Panc1 (cell line): ENCODE results near the gene TMEM191C. TPM values are rescaled to one million over a fixed set of nuclear protein-coding genes. Genes with fewer than 3 reads are reported as not detected.
A peak's percentile ranks its signal among the peaks of the same experiment; 100 is the strongest.
"Not testable (repeated sequence)": the region's sequence is repeated elsewhere in the genome, so short reads cannot be mapped to it uniquely, and the experiment has no call there.

Experiments used
- ATAC-seq: fragments of 200-7000 bp; cut with Tn5 transposase; 2 replicates; pipeline ENCODE4 v1.9.1; 2020; ENCODE audit warnings: mild to moderate bottlenecking, moderate library complexity
- Bru-seq: library from RNA; stranded (reverse); fragments of 400-500 nt; gene quantifications from one replicate; lab custom pipeline; 2021; lab: Mats Ljungman, UMichigan
- BruChase-seq, 2 experiments: library from RNA; stranded (reverse); fragments of 400-500 nt; gene quantifications; one replicate each; lab custom pipeline; 2021; lab: Mats Ljungman, UMichigan
- BruUV-seq: library from RNA; stranded (reverse); fragments of 400-500 nt; replicated peaks from 2 replicates; lab custom pipeline; 2021; lab: Mats Ljungman, UMichigan
- CTCF ChIA-PET: fragments of 300-600 bp; sonication (Branson Sonifier 250); formaldehyde crosslinking; loops from one replicate; lab custom pipeline; 2022; ENCODE audit warnings: antibody characterized with exemption; lab: Charles Lee
- POLR2A ChIA-PET: fragments of 300-600 bp; sonication (Branson Sonifier 250); formaldehyde crosslinking; loops from one replicate; lab custom pipeline; 2022; ENCODE audit warnings: antibody characterized with exemption; lab: Charles Lee
- DNase-seq: peaks from one replicate; pipeline ENCODE4 v3.0.0-alpha.2; 2010; ENCODE audit warnings: low read depth, low spot score
- H3K27ac ChIP-seq: 2 replicates; pipeline ENCODE4 v1.5.1; 2011; ENCODE audit warnings: mild to moderate bottlenecking, low read length, inconsistent platforms
- H3K27me3 ChIP-seq: fragments of 200-500 bp; sonication (Bioruptor generic); 2 replicates; pipeline ENCODE4 v1.6.0; 2014; ENCODE audit warnings: low read length, inconsistent platforms; ENCODE audit not compliant: control insufficient read depth, insufficient read depth
- H3K36me3 ChIP-seq: fragments of 200-500 bp; sonication (Bioruptor generic); 2 replicates; pipeline ENCODE4 v1.5.1; 2014; ENCODE audit warnings: inconsistent platforms, mild to moderate bottlenecking, low read length, moderate library complexity; ENCODE audit not compliant: control insufficient read depth, insufficient read depth
- H3K4me1 ChIP-seq: 2 replicates; pipeline ENCODE4 v1.5.1; 2011; ENCODE audit warnings: inconsistent platforms, mild to moderate bottlenecking, low read length, moderate library complexity; ENCODE audit not compliant: control insufficient read depth, insufficient read depth
- H3K4me3 ChIP-seq, 2 experiments: 2 replicates each; pipeline ENCODE4 v1.5.1; 2011 to 2012; ENCODE audit warnings: low read depth in 2 of 2, low read length in 2 of 2, mild to moderate bottlenecking in 2 of 2, inconsistent platforms in 1 of 2, moderate library complexity in 1 of 2
- H3K9me3 ChIP-seq: fragments of 200-500 bp; sonication (Bioruptor generic); 2 replicates; pipeline ENCODE4 v1.5.1; 2014; ENCODE audit warnings: low read depth, mild to moderate bottlenecking, inconsistent platforms, low read length, moderate library complexity; ENCODE audit not compliant: control insufficient read depth, insufficient read depth
- in situ Hi-C: cut with HindIII; loops from 2 replicates; pipeline ENCODE4 v1.10.0; 2016; ENCODE audit warnings: low sequenced_read_pairs, low pct_unique_long_range_greater_than_20kb
- intact Hi-C: fragments of 100-400 bp; cut with micrococcal nuclease; formaldehyde crosslinking; loops from one replicate; pipeline ENCODE4 v1.10.0; 2022; ENCODE audit not compliant: unreplicated experiment
- long read RNA-seq: library from polyadenylated mRNA; unstranded; transcript quantifications from one replicate; pipeline ENCODE4 v2.0.0, GENCODE V29; 2021; ENCODE audit not compliant: unreplicated experiment
- polyA plus RNA-seq: library from polyadenylated mRNA; unstranded; fragments of >200 nt; gene quantifications from one replicate; pipeline ENCODE4 v1.2.1, GENCODE V29; 2012; ENCODE audit warnings: missing spikeins; ENCODE audit not compliant: insufficient read length
- total RNA-seq: library from RNA; stranded (reverse); gene quantifications from one replicate; pipeline ENCODE4 v1.2.1, GENCODE V29; 2021; ENCODE audit not compliant: unreplicated experiment

The TMEM191C gene
- total RNA-seq (2.9 TPM), Bru-seq, nascent RNA (percentile 22 among the genes with signal in this experiment), BruChase-seq, experiment 1, labeled RNA remaining after a 2-hour chase (percentile 32 among the genes with signal in this experiment), BruChase-seq, experiment 2, labeled RNA remaining after a 6-hour chase (percentile 39 among the genes with signal in this experiment)
- polyA plus RNA-seq = 1.4 TPM
- long read RNA-seq, partial matches to known transcripts = 2 of 5 reads
- long read RNA-seq, other reads (novel, unspliced or antisense) = 2 of 5 reads

GRCh38 chr22:21467337-21468193, at the start of gene TMEM191C:
TMEM191C (plus strand) TSS chr22:21467387; CDS start chr22:21467460, 73 bp downstream.
- BruUV-seq, H3K27me3 ChIP-seq, DNase-seq, intact Hi-C loops, H3K9me3 ChIP-seq, H3K27ac ChIP-seq, H3K36me3 ChIP-seq, CTCF ChIA-PET, H3K4me1 ChIP-seq, POLR2A ChIA-PET, in situ Hi-C loops: not testable (repeated sequence)
- peak within 1 kb of the TSS; percentile 24 to 37 for H3K4me3 ChIP-seq
- ATAC-seq = peak; percentile 16

GRCh38 chr22:21417853-21418252, 49.3 kb upstream of the TMEM191C start:
- H3K4me1 ChIP-seq, H3K27me3 ChIP-seq, CTCF ChIA-PET, DNase-seq, H3K9me3 ChIP-seq, POLR2A ChIA-PET, intact Hi-C loops, H3K27ac ChIP-seq, H3K36me3 ChIP-seq, in situ Hi-C loops, BruUV-seq: not testable (repeated sequence)
- H3K4me3 ChIP-seq = peak overlapping the region; percentile 35; a peak in 3 of 4 replicates
- peak; percentile 23 for ATAC-seq

- TSS peak; percentile 92 for BruUV-seq
- in situ Hi-C loops, intact Hi-C loops, H3K27me3 ChIP-seq, H3K4me1 ChIP-seq, DNase-seq, POLR2A ChIA-PET, H3K36me3 ChIP-seq, H3K9me3 ChIP-seq, H3K27ac ChIP-seq, CTCF ChIA-PET: not testable (repeated sequence)
- peak; percentile 39 for ATAC-seq
- H3K4me3 ChIP-seq = peak overlapping the region in 1 of 2 experiments; percentile 23; a peak in 1 of 4 replicates
Observed at GRCh38 chr22:21418974-21419638, 48.1 kb upstream of the TMEM191C start.

GRCh38 chr22:21420180-21420763, 46.9 kb upstream of the TMEM191C start:
- DNase-seq, BruUV-seq, H3K27ac ChIP-seq, H3K36me3 ChIP-seq, in situ Hi-C loops, H3K4me1 ChIP-seq, POLR2A ChIA-PET, intact Hi-C loops, H3K9me3 ChIP-seq, H3K27me3 ChIP-seq, CTCF ChIA-PET: not testable (repeated sequence)
- H3K4me3 ChIP-seq = peak overlapping the region in 1 of 2 experiments; percentile 34; a peak in 2 of 4 replicates
- ATAC-seq = peak; percentile 62

- H3K27me3 ChIP-seq, intact Hi-C loops, H3K4me1 ChIP-seq, H3K4me3 ChIP-seq, ATAC-seq, in situ Hi-C loops, H3K36me3 ChIP-seq, BruUV-seq, POLR2A ChIA-PET, H3K9me3 ChIP-seq, DNase-seq, CTCF ChIA-PET, H3K27ac ChIP-seq: not testable (repeated sequence)
Observed at GRCh38 chr22:21424084-21424709, 43.0 kb upstream of the TMEM191C start.

DNA sequence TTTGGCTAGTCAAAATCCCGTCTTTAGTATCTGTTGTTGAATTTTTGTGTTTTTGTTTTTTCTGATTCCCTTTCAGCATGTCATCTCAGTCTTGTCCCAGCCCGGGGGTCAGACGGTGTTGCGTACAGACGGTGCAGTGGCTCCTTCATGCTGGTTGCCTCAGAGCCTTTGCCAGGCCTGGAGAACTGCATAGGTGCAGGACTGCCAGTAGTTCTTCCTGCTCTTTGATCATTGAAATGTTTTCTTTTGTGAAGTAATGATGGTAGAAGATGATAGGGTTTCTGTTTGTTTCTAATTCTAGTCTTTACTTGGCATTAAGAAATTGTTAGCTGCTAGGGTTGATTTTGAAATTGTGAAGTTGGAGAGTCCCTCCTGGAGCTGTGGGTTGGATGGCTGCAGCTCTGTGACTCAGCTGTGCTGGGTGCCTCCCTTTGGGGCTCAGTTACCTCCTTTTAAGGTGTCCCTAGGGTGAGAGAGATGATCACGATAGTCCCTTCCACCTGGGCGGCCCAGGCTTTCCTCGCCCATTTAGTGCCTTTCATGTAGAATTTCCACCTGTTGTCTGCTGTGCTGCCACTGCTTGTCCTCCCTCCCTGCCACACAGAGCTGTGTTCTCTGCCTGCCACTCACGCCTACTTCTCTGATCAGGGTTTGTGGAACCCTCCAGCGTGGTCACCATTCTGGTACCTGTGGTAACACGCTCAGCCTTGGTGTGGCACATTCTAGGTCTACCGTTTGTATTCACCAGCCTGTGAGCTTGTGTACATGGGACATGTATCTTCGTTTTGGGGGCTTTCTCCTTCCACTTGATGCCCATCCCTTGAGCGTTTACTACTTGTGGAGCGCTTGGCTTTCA, 32.6 kb upstream of the TMEM191C start:
- BruUV-seq, in situ Hi-C loops, H3K4me1 ChIP-seq, CTCF ChIA-PET, POLR2A ChIA-PET, H3K27me3 ChIP-seq, DNase-seq, ATAC-seq, H3K4me3 ChIP-seq, H3K36me3 ChIP-seq, H3K9me3 ChIP-seq, H3K27ac ChIP-seq, intact Hi-C loops: not testable (repeated sequence)
